PC-9 (cell line): ENCODE data around the gene PRKAR1A. TPM values are rescaled to one million over a fixed set of nuclear protein-coding genes. Genes with fewer than 3 reads are reported as not detected.

Source experiments
- BruUV-seq: library from RNA; stranded (reverse); fragments of 400-500 nt; replicated peaks from 2 replicates; lab custom pipeline; 2021; lab: Mats Ljungman, UMichigan
- CTCF ChIA-PET: fragments of 300-600 bp; sonication (Branson Sonifier 250); formaldehyde crosslinking; loops from one replicate; lab custom pipeline; 2022; ENCODE audit warnings: antibody characterized with exemption; lab: Charles Lee
- POLR2A ChIA-PET: fragments of 300-600 bp; sonication (Branson Sonifier 250); formaldehyde crosslinking; loops from one replicate; lab custom pipeline; 2022; ENCODE audit warnings: antibody characterized with exemption; ENCODE audit not compliant: unreplicated experiment; lab: Charles Lee
- DNase-seq, 2 experiments: peaks; one replicate each; pipeline versions ENCODE4 v3.0.0 to v3.0.0-alpha.2; 2015 to 2022; ENCODE audit warnings: mixed read lengths in 1 of 2
- H2AFZ ChIP-seq: fragments of 200-600 bp; sonication (generic); 2 replicates; pipeline ENCODE4 v1.8.1; 2017; ENCODE audit warnings: antibody characterized with exemption
- H3F3A ChIP-seq: fragments of 200-600 bp; sonication (generic); 2 replicates; pipeline ENCODE4 v1.8.1; 2017; ENCODE audit warnings: antibody characterized with exemption, mild to moderate bottlenecking, low read depth; ENCODE audit not compliant: insufficient read depth
- H3K27ac ChIP-seq: fragments of 200-600 bp; sonication (generic); 2 replicates; pipeline ENCODE4 v1.6.1; 2016; ENCODE audit warnings: mixed run types
- H3K27me3 ChIP-seq: fragments of 200-600 bp; sonication (generic); 2 replicates; pipeline ENCODE4 v1.6.1; 2016; ENCODE audit warnings: low read depth, mixed run types; ENCODE audit not compliant: insufficient read depth
- H3K36me3 ChIP-seq: fragments of 200-600 bp; sonication (generic); 2 replicates; pipeline ENCODE4 v1.6.1; 2016; ENCODE audit warnings: low read depth, mixed run types
- H3K4me1 ChIP-seq: fragments of 200-600 bp; sonication (generic); replicated peaks from 2 replicates; pipeline ENCODE4 v1.6.1; 2016; ENCODE audit warnings: mixed run types; ENCODE audit not compliant: insufficient read depth
- H3K4me2 ChIP-seq: fragments of 200-600 bp; sonication (generic); 2 replicates; pipeline ENCODE4 v1.6.1; 2017; ENCODE audit warnings: mixed run types
- H3K4me3 ChIP-seq: fragments of 200-600 bp; sonication (generic); 2 replicates; pipeline ENCODE4 v1.6.1; 2016; ENCODE audit warnings: mixed run types
- H3K79me2 ChIP-seq: fragments of 200-600 bp; sonication (generic); 2 replicates; pipeline ENCODE4 v1.6.1; 2017; ENCODE audit warnings: low read depth, mixed run types
- H3K9me2 ChIP-seq: fragments of 200-600 bp; sonication (generic); 2 replicates; pipeline ENCODE4 v1.8.1; 2017; ENCODE audit warnings: mild to moderate bottlenecking; ENCODE audit not compliant: insufficient read depth
- H3K9me3 ChIP-seq: fragments of 200-600 bp; sonication (generic); 2 replicates; pipeline ENCODE4 v1.8.1; 2016; ENCODE audit warnings: low read depth; ENCODE audit not compliant: insufficient read depth
- H4K20me1 ChIP-seq: fragments of 200-600 bp; sonication (generic); 2 replicates; pipeline ENCODE4 v1.8.1; 2017; ENCODE audit not compliant: insufficient read depth
- CTCF ChIP-seq: fragments of 200-600 bp; sonication (generic); conservative IDR thresholded peaks from 2 replicates; pipeline ENCODE4 v1.6.1; 2017; ENCODE audit warnings: mixed run types, antibody characterized with exemption, mild to moderate bottlenecking, moderate library complexity
- EZH2 ChIP-seq: fragments of 200-600 bp; sonication (generic); IDR thresholded peaks from 2 replicates; pipeline ENCODE4 v1.8.0; 2017; ENCODE audit warnings: antibody characterized with exemption, low read depth
- intact Hi-C: fragments of 100-400 bp; cut with micrococcal nuclease; formaldehyde crosslinking; loops from one replicate; pipeline ENCODE4 v1.10.0; 2022; ENCODE audit not compliant: unreplicated experiment
- total RNA-seq: library from RNA; stranded (reverse); gene quantifications from 2 replicates; pipeline ENCODE4 v1.2.3, GENCODE V29; 2021

The PRKAR1A gene
- total RNA-seq, 1 experiment from 2014 or later: 161 TPM

- Histone ChIP-seq H3K27me3 (no peaks in the 10 kb centered on the region), H3K4me1 (no peaks in the 10 kb centered on the region), H3F3A (no peaks in the 10 kb centered on the region), H2AFZ (no peak overlapping the region), H3K4me3 (no peak overlapping the region), H3K79me2 (no peaks in the 10 kb centered on the region), H3K36me3 (no peaks in the 10 kb centered on the region), H3K4me2 (no peak overlapping the region), H3K9me3 (no peaks in the 10 kb centered on the region), H3K9me2 (no peaks in the 10 kb centered on the region), H3K27ac (no peak overlapping the region), H4K20me1 (no peaks in the 10 kb centered on the region)
- BruUV-seq: no TSS peak
- no peak for TF ChIP-seq EZH2
- TF ChIP-seq CTCF: no peak
- intact Hi-C loops: no loop called here
- ChIA-PET POLR2A (no interaction called here), CTCF (no interaction called here)
- no peak for DNase-seq
Measured at GRCh38 chr17:68587847-68588246, 75.6 kb downstream of the PRKAR1A start.

GRCh38 chr17:68588362-68588761 is 76.1 kb downstream of the PRKAR1A start:
- Histone ChIP-seq H4K20me1 (no peaks in the 10 kb centered on the region), H3K4me2 (no peak overlapping the region), H3K4me1 (no peaks in the 10 kb centered on the region), H3K79me2 (no peaks in the 10 kb centered on the region), H3K9me3 (no peaks in the 10 kb centered on the region), H3F3A (no peaks in the 10 kb centered on the region), H3K27ac (no peak overlapping the region), H3K4me3 (no peak overlapping the region), H3K27me3 (no peaks in the 10 kb centered on the region), H3K36me3 (no peaks in the 10 kb centered on the region), H2AFZ (no peak overlapping the region), H3K9me2 (no peaks in the 10 kb centered on the region)
- no peak for TF ChIP-seq CTCF
- no peak for TF ChIP-seq EZH2
- no TSS peak for BruUV-seq
- no peak for DNase-seq
- intact Hi-C loops: no loop called here
- POLR2A ChIA-PET: no interaction called here
- CTCF ChIA-PET: no interaction called here

- CTCF ChIA-PET: no interaction called here
- H3K4me2 ChIP-seq: no peak overlapping the region
- intact Hi-C loops: no loop called here
- no peaks in the 10 kb centered on the region for H3K9me3 ChIP-seq
- no peaks in the 10 kb centered on the region for H3K79me2 ChIP-seq
- H2AFZ ChIP-seq: no peak overlapping the region
- no peaks in the 10 kb centered on the region for H3F3A ChIP-seq
- POLR2A ChIA-PET: no interaction called here
- no TSS peak for BruUV-seq
- no peaks in the 10 kb centered on the region for H3K4me1 ChIP-seq
- no peak for DNase-seq
- no peak overlapping the region for H3K27ac ChIP-seq
- no peaks in the 10 kb centered on the region for H3K27me3 ChIP-seq
- H3K9me2 ChIP-seq: no peaks in the 10 kb centered on the region
- no peak overlapping the region for H3K4me3 ChIP-seq
- no peaks in the 10 kb centered on the region for H4K20me1 ChIP-seq
- TF ChIP-seq EZH2 (no peak), CTCF (no peak)
- H3K36me3 ChIP-seq: no peaks in the 10 kb centered on the region
Measured at GRCh38 chr17:68589086-68589485, 76.9 kb downstream of the PRKAR1A start.
